Heart left ventricle (tissue), 13 donors: ENCODE measurements around the gene TMTC2.

Experiments
- POLR2A ChIP-seq, 2 donors: fragments of 450-650 bp; IDR thresholded peaks; one replicate each; pipeline ENCODE4 v1.6.1; 2017; ENCODE audit warnings: antibody characterized with exemption in 2 of 2, mild to moderate bottlenecking in 2 of 2, moderate library complexity in 2 of 2
- TF ChIP-seq, protein P1 (sequence below), 12 donors: fragments of 200-600 bp; sonication (generic) in 4 of 12; IDR thresholded peaks; one replicate each; pipeline versions ENCODE4 v1.5.0 to v1.8.0; 2018 to 2022; ENCODE audit warnings: antibody characterized with exemption in 12 of 12, mild to moderate bottlenecking in 5 of 12
- donor health status: ischemic (EF 13 %, LVEDD 7.1; RV severe dilation, severe dysfunction).
- donor health status: DM: no; HTN: yes; CAD: no.
- donor health status: DM: no; HTN: no; CAD: no.
- donor health status: ischemic (EF 25% LVEDD 6.9; RV normal size, moderate dysfunction).
- donor health status: ischemic (EF 25% LVEDD 5.7; RV mildly dilated, moderate dysfunction).
- donor health status: ischemic (EF 35%, LVEDD 5.7; RV mildly dilated, moderate dysfunction).
- donor health status: nonischemic (EF 11% LVEDD 7.7; RV severe dilation, severe dysfunction).
- donor health status: DM: yes; HTN: yes; CAD: no.
- donor health status: PGD.
- donor health status: ischemic (EF 29% LVEDD 5.4; RV normal size, mild dysfunction).
- donor health status: nonischemic (EF 23%, LVEDD 6.1; RV moderate dilation, normal function).

DNA sequence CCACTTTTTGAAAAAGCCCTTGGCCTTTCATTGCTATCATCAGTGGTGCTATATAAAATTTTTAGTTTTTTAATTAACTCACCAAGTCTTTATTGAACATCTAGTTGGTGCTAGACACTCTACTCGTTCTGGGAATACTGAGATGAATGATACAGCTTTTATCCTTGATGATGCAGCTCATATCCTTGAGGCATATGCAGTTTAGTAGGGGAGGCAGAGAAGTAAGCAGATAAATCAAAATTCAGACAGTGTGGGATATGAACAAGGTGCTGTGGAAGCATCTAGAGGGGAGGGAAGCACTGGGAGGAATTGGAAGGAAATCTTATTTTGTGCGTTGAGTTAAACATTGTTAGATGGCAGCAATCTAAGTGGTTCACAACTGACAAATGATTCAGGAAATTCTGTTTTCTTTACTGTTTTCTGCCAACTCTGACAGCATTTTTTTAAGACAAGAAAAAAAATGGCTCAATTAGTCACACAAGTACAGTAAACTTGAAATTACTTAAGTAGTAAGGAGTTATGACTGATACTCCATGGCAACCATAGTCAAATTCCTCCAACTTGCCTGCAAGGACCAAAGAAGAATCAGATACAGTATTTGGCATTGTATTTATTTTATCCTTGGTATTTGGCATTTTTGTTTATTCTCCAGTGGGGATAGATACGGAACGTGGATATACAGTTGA, 119.2 kb downstream of the TMTC2 start:
- TF ChIP-seq POLR2A (IDR thresholded peaks at IDR 0.05), result no peak
- TF ChIP-seq, protein P1, sequence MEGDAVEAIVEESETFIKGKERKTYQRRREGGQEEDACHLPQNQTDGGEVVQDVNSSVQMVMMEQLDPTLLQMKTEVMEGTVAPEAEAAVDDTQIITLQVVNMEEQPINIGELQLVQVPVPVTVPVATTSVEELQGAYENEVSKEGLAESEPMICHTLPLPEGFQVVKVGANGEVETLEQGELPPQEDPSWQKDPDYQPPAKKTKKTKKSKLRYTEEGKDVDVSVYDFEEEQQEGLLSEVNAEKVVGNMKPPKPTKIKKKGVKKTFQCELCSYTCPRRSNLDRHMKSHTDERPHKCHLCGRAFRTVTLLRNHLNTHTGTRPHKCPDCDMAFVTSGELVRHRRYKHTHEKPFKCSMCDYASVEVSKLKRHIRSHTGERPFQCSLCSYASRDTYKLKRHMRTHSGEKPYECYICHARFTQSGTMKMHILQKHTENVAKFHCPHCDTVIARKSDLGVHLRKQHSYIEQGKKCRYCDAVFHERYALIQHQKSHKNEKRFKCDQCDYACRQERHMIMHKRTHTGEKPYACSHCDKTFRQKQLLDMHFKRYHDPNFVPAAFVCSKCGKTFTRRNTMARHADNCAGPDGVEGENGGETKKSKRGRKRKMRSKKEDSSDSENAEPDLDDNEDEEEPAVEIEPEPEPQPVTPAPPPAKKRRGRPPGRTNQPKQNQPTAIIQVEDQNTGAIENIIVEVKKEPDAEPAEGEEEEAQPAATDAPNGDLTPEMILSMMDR (IDR thresholded peaks at IDR 0.05), result no peak
